Iris pigment epithelial cell (primary cell): ENCODE data around the gene CPNE5.
"Not testable (repeated sequence)": the region's sequence is repeated elsewhere in the genome, so short reads cannot be mapped to it uniquely, and the experiment has no call there.

ENCODE experiments used
- DNase-seq: peaks from one replicate; pipeline ENCODE4 v3.0.0-alpha.2; 2011; ENCODE audit warnings: low read depth

The CPNE5 gene

GRCh38 chr6:36723992-36724391 is 115.3 kb downstream of the CPNE5 start:
- not testable (repeated sequence) for DNase-seq

- DNase-seq = no peak
Measured at GRCh38 chr6:36722879-36723278, 116.4 kb downstream of the CPNE5 start.

- no peak for DNase-seq
Measured at GRCh38 chr6:36722365-36722764, 116.9 kb downstream of the CPNE5 start.

GRCh38 chr6:36721369-36722140 is 117.7 kb downstream of the CPNE5 start:
- DNase-seq = no peak

- DNase-seq = no peak
Measured at GRCh38 chr6:36720251-36721141, 118.7 kb downstream of the CPNE5 start.

GRCh38 chr6:36719126-36719525 is 120.1 kb downstream of the CPNE5 start:
- DNase-seq = no peak

GRCh38 chr6:36718560-36718959 is 120.7 kb downstream of the CPNE5 start:
- no peak for DNase-seq

- no peak for DNase-seq
Measured at GRCh38 chr6:36717871-36718540, 121.2 kb downstream of the CPNE5 start.

GRCh38 chr6:36717231-36717825 is 121.9 kb downstream of the CPNE5 start:
- no peak for DNase-seq

- DNase-seq = no peak
Measured at GRCh38 chr6:36716476-36717093, 122.7 kb downstream of the CPNE5 start.

GRCh38 chr6:36715469-36715868 is 123.8 kb downstream of the CPNE5 start:
- no peak for DNase-seq

GRCh38 chr6:36714511-36714910 is 124.7 kb downstream of the CPNE5 start:
- no peak for DNase-seq

GRCh38 chr6:36713846-36714245 is 125.4 kb downstream of the CPNE5 start:
- no peak for DNase-seq

GRCh38 chr6:36712816-36713215 is 126.4 kb downstream of the CPNE5 start:
- DNase-seq = no peak

GRCh38 chr6:36706339-36706738 is 132.9 kb downstream of the CPNE5 start:
- no peak for DNase-seq

GRCh38 chr6:36704961-36705577 is 134.2 kb downstream of the CPNE5 start:
- DNase-seq = not testable (repeated sequence)

GRCh38 chr6:36703982-36704381 is 135.3 kb downstream of the CPNE5 start:
- no peak for DNase-seq

GRCh38 chr6:36703081-36703606 is 136.1 kb downstream of the CPNE5 start:
- no peak for DNase-seq

GRCh38 chr6:36702656-36703055 is 136.6 kb downstream of the CPNE5 start:
- no peak for DNase-seq

GRCh38 chr6:36701401-36701991 is 137.7 kb downstream of the CPNE5 start:
- peak; percentile 45 for DNase-seq

GRCh38 chr6:36700831-36701230 is 138.4 kb downstream of the CPNE5 start:
- DNase-seq = no peak
